ENCODE data around the gene LAMA3. TPM values are rescaled to one million over a fixed set of nuclear protein-coding genes. Genes with fewer than 3 reads are reported as not detected.

Gene LAMA3
- total RNA-seq, 4 donors from 2014 or later: 16.9 to 57.5 (median 48.3) TPM

DNA sequence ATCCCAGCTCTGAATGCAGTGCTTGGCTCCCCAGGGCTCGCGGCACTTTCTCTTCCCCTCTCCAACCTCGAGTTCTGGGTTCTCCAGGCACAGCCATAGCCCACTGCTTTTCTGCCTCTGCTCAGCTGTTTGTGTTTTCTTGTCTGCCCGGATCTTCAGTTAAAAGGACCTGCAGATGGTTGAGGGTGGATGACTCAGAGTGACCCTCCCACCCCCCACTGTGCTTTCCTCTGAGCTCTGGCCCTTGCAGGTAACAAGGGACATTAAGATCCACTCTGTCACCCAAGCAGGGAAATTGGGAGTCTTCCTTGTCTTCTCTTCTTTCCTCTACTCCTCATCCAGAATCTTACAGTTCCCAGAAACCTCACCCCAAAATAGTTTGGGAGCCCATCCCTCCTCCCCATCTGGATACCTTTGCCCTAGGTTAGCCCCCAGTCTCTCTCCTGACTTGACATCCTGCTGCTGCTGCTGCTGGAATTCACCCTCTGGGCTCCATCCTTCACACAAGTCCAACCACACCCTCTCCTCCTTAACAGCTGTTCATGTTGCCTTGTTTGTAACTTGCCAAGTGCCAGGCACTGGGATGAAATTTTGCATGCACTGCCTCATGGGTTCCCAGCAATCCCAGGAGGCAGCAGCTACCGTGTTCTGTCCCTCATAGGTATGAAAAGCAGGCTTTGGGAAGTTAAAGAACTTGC lies 167.4 kb downstream of the LAMA3 start:
- no peak for ATAC-seq (ENCODE audit: low FRiP score)
- TF ChIP-seq, protein P1, sequence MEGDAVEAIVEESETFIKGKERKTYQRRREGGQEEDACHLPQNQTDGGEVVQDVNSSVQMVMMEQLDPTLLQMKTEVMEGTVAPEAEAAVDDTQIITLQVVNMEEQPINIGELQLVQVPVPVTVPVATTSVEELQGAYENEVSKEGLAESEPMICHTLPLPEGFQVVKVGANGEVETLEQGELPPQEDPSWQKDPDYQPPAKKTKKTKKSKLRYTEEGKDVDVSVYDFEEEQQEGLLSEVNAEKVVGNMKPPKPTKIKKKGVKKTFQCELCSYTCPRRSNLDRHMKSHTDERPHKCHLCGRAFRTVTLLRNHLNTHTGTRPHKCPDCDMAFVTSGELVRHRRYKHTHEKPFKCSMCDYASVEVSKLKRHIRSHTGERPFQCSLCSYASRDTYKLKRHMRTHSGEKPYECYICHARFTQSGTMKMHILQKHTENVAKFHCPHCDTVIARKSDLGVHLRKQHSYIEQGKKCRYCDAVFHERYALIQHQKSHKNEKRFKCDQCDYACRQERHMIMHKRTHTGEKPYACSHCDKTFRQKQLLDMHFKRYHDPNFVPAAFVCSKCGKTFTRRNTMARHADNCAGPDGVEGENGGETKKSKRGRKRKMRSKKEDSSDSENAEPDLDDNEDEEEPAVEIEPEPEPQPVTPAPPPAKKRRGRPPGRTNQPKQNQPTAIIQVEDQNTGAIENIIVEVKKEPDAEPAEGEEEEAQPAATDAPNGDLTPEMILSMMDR (IDR thresholded peaks at IDR 0.05): no peak
- DNase-seq (ENCODE audit: low spot score): no peak

DNA sequence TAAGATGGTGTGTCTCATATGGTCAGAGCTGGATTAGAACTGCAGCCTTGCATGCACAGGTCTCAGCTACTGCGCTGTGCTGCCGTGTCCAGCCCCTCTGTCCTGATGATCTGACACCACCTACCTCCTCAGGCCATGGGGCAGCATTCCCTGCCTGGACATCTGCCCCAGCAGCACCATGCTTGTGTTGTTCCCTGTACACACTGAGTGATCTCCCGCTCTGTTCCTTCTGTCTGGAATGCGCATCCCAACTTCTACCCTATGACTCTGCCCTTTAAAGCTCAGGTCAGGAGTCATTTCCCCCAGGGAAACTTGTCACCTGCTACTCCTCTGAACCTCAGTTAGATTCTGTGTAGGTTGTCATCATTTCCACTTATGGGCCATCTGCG lies 167.9 kb downstream of the LAMA3 start:
- TF ChIP-seq, protein P1 (IDR thresholded peaks at IDR 0.05): no peak
- DNase-seq (ENCODE audit: low spot score) (no peak), ATAC-seq (ENCODE audit: low FRiP score) (no peak)

DNA sequence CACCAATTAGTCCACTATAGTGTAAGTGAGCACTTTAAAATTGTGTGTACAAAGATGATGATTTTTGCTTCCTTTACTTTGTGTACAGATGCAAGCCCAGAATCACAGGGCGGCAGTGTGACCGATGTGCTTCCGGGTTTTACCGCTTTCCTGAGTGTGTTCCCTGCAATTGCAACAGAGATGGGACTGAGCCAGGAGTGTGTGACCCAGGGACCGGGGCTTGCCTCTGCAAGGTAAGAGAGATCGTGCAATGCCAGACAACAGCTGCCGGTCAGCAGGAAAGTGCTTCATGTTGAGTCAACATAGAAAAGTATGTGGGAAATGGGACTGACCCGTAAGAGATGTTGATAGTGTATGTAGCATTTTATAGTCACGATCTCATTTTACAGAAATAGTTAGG lies 168.5 kb downstream of the LAMA3 start:
- TF ChIP-seq, protein P1 (IDR thresholded peaks at IDR 0.05): no peak
- ATAC-seq (ENCODE audit: low FRiP score) (no peak), DNase-seq (ENCODE audit: low spot score) (no peak)

DNA sequence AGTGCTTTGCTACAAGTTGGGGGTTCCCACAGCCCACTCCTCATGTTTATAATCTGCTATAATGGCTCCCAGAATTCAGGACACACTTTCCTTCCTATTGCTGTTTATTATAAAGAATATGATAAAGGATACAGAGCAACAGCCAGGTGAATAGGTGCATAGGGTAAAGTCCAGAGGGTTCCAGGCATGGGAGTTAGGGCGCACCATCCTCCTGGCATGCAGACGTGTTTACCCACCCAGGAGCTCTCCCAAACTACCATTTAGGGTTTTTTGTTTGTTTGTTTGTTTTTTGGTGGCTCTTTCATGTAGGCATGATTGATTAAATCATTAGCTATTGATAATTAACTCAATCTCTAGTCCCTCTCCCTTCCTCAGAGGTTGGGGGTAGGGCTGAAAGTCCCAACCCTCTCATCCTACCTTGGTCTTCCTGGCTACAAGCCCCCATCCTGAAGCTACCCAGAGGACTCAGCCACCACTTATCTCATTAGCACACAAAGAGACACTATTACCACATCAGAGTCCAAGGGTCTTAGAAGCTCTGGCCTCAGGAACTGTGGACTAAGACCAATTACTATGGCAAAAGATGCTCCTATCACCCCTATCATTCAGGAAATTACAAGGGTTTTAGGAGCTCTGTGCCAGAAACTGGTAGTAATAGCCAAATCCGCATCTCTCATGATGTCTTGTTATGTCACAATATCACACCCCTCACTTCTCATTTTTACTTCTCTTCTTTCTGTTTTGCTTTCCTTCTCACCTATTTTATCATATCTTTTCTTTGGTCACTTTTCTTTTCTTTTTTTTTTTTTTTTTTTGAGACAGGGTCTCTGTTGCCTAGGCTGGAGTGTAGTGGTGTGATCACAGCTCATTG lies 170.4 kb downstream of the LAMA3 start:
- no peak for ATAC-seq (ENCODE audit: low FRiP score)
- no peak for DNase-seq (ENCODE audit: low spot score)
- TF ChIP-seq, protein P1 (IDR thresholded peaks at IDR 0.05): no peak

DNA sequence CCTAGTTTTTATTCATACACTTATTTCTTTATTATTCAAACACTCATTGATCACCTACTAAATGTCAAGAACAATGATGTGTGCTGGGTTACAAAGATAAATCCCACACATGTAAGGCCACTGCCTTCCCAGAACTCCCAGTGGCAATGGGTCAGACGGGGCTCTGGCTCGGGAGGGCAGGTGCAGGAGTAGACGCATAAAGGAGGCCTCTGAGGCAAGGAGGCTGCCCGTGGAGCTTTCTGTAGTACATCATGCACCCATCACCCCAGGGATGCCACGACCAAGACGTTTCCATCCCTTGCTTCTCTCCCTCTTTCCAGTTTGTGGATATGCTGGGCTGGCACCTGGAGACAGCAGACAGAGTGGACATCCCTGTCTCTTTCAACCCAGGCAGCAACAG lies 172.1 kb downstream of the LAMA3 start:
- TF ChIP-seq, protein P1 (IDR thresholded peaks at IDR 0.05): no peak
- no peak for DNase-seq (ENCODE audit: low spot score)
- ATAC-seq (ENCODE audit: low FRiP score): no peak

DNA sequence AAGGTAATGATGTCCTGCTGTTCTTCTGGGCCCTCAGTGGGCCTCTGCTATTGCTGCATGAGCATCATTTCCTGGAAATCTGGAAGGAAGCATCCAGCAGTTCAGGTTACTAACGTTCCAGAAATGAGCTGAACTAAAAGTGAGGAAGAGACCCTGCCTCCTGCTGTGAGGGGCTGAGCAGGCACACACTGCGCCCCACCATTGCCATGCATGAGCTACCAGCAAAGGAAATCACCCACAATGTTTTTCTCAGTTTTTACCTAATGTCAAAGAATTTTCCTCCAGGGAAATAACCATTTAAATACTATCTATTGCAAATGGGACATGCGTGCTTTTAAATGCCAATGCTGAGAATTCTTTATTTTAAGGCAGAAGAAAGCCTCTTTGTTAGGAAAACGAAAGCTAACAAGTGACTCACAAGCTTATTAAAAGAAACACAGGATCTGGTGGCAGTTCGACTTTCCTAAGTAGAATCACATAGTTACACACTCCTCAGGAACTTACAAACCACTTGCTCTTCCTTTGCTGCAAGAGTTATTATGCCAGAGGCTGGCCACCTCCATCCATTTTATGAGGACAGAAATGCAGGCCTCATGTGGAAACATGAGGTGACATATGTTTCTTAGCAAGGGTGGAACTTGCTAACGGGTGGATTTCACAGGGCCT lies 172.7 kb downstream of the LAMA3 start:
- ATAC-seq (ENCODE audit: low FRiP score) (no peak), DNase-seq (ENCODE audit: low spot score) (no peak)
- TF ChIP-seq, protein P1 (IDR thresholded peaks at IDR 0.05): no peak

All from omental fat pad (tissue), 4 donors.